NCI-H526 treated with DMSO at 0.1 percent for 48 hours (cell line): ENCODE results near the gene TBX5.
A peak's percentile ranks its signal among the peaks of the same experiment; 100 is the strongest.

Experiments used
- DNase-seq: peaks from one replicate; lab custom pipeline; 2025; lab: John Stamatoyannopoulos, UW

Gene TBX5

GRCh38 chr12:114405519-114406271, at the start of gene TBX5:
TSS of gene TBX5 (minus strand) at chr12:114406144. CDS start at chr12:114403898, 2,246 bp downstream.
- DNase-seq = no peak

GRCh38 chr12:114451657-114452056, 45.7 kb upstream of the TBX5 start:
- DNase-seq = no peak

- no peak for DNase-seq
Observed at GRCh38 chr12:114450515-114451300, 44.8 kb upstream of the TBX5 start.

- DNase-seq = no peak
Observed at GRCh38 chr12:114450019-114450418, 44.1 kb upstream of the TBX5 start.

- DNase-seq = no peak
Observed at GRCh38 chr12:114448618-114448933, 42.6 kb upstream of the TBX5 start.

- DNase-seq = no peak
Observed at GRCh38 chr12:114447799-114448617, 42.1 kb upstream of the TBX5 start.

- no peak for DNase-seq
Observed at GRCh38 chr12:114447274-114447716, 41.4 kb upstream of the TBX5 start.

- DNase-seq = no peak
Observed at GRCh38 chr12:114445401-114446323, 39.7 kb upstream of the TBX5 start.

GRCh38 chr12:114444422-114445279, 38.7 kb upstream of the TBX5 start:
- no peak for DNase-seq

GRCh38 chr12:114443607-114444421, 37.9 kb upstream of the TBX5 start:
- no peak for DNase-seq

GRCh38 chr12:114442578-114442977, 36.6 kb upstream of the TBX5 start:
- no peak for DNase-seq

GRCh38 chr12:114441545-114441944, 35.6 kb upstream of the TBX5 start:
- no peak for DNase-seq

- DNase-seq = no peak
Observed at GRCh38 chr12:114441039-114441383, 35.1 kb upstream of the TBX5 start.

- peak; percentile 80 for DNase-seq
Observed at GRCh38 chr12:114440270-114441038, 34.5 kb upstream of the TBX5 start.

- DNase-seq = no peak
Observed at GRCh38 chr12:114439817-114440216, 33.9 kb upstream of the TBX5 start.

GRCh38 chr12:114439261-114439683, 33.3 kb upstream of the TBX5 start:
- DNase-seq = no peak

- DNase-seq = no peak
Observed at GRCh38 chr12:114438635-114439256, 32.8 kb upstream of the TBX5 start.

- DNase-seq = no peak
Observed at GRCh38 chr12:114434341-114434740, 28.4 kb upstream of the TBX5 start.
